ENCODE results near the gene OR52N2. TPM values are rescaled to one million over a fixed set of nuclear protein-coding genes. Genes with fewer than 3 reads are reported as not detected.

The OR52N2 gene
- total and polyA plus RNA-seq, 12 donors = not detected

DNA sequence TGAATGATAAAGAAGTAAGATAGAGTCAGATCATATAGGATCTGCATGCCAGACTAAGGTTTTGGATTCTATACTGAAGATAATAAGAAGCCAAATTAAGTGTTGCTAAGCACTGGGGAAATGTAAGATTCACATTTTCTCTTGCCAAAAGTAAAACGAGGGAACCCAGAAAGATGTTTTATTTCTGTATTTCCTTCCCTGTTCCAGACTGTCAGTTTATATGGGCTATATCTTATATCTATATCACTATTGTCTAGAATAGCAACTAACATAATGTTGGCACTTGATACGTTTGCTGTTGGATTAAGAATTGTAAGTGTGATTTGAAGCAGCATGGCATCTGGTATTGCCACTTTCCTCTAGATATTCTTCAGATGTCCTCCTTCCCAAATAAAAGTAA is 24.7 kb downstream of the OR52N2 start:
- TF ChIP-seq, protein P1, sequence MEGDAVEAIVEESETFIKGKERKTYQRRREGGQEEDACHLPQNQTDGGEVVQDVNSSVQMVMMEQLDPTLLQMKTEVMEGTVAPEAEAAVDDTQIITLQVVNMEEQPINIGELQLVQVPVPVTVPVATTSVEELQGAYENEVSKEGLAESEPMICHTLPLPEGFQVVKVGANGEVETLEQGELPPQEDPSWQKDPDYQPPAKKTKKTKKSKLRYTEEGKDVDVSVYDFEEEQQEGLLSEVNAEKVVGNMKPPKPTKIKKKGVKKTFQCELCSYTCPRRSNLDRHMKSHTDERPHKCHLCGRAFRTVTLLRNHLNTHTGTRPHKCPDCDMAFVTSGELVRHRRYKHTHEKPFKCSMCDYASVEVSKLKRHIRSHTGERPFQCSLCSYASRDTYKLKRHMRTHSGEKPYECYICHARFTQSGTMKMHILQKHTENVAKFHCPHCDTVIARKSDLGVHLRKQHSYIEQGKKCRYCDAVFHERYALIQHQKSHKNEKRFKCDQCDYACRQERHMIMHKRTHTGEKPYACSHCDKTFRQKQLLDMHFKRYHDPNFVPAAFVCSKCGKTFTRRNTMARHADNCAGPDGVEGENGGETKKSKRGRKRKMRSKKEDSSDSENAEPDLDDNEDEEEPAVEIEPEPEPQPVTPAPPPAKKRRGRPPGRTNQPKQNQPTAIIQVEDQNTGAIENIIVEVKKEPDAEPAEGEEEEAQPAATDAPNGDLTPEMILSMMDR (IDR thresholded peaks at IDR 0.05) = no peak
- no peak overlapping the region for H3K27ac ChIP-seq
- no peaks in the 10 kb centered on the region for H3K27me3 ChIP-seq
- no peaks in the 10 kb centered on the region for H3K9me3 ChIP-seq
- no peaks in the 10 kb centered on the region for H3K4me1 ChIP-seq
- intact Hi-C loops (cut with DNase I) = no loop called here
- no peak overlapping the region for H3K4me3 ChIP-seq
- ATAC-seq (no peak), DNase-seq (no peak)
- no peaks in the 10 kb centered on the region for H3K36me3 ChIP-seq
- WGBS, 2 donors = 42 to 58% methylated on average over 2 of the region's 2 CpGs

DNA sequence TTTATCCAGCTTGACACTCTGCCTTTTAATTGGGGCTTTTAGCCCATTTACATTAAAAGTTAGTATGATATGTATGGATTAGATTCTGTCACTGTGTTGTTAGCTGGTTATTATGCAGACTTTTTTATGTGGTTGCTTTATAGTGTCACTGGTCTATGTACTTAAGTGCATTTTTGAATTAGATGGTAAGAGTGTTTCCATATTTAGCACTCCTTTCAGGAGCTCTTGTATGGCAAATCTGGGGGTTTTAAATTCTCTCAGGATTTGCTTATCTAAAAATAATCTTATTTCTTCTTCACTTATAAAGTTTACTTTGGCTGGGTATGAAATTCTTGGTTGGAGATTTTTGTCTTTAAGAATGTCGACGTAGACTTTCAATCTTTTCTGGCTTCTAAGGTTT is 29.0 kb downstream of the OR52N2 start:
- 79 to 82% methylated on average over 2 of the region's 2 CpGs for WGBS, 2 donors
- H3K9me3 ChIP-seq = no peaks in the 10 kb centered on the region
- TF ChIP-seq, protein P1 (IDR thresholded peaks at IDR 0.05) = no peak
- no peak overlapping the region for H3K4me3 ChIP-seq
- no peak overlapping the region for H3K27ac ChIP-seq
- no peaks in the 10 kb centered on the region for H3K36me3 ChIP-seq
- DNase-seq = no peak
- H3K4me1 ChIP-seq = no peaks in the 10 kb centered on the region
- ATAC-seq = no peak
- H3K27me3 ChIP-seq = no peaks in the 10 kb centered on the region
- intact Hi-C loops (cut with DNase I) = no loop called here

DNA sequence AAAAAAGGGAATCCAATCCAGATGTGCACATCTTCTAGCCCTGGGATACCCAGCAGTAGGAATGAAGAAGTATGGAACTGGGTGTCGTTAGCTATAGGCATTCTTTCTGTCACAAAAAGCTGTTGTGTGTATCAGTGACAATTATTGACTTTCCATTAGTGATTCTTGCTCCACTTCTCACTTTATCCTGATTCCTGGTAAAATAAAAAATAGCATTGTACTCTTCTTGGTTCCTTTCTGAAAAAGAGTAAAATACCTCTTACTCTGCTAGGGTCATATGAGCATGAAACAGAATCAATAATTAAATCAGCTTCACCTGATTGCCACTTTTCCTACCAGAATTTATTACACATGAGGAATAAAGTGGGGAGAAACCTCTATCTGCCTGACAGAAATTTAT is 33.1 kb downstream of the OR52N2 start, which contains the start of gene OR52E6:
TSS of gene OR52E6 (minus strand) at position 101 of the 400 bp plus-strand sequence. CDS start at position 101, 0 bp downstream.
- TF ChIP-seq, protein P1 (IDR thresholded peaks at IDR 0.05) = no peak
- 65 to 84% methylated on average over 1 of the region's 1 CpG for WGBS, 2 donors
- DNase-seq (no peak), ATAC-seq (no peak)
- intact Hi-C loops (cut with DNase I) = no loop called here
- no peaks in the 10 kb centered on the region for H3K36me3 ChIP-seq
- no peak within 1 kb of the TSS for H3K4me3 ChIP-seq
- H3K4me1 ChIP-seq = no peaks in the 10 kb centered on the region
- no peaks in the 10 kb centered on the region for H3K27me3 ChIP-seq
- H3K27ac ChIP-seq = no peak within 1 kb of the TSS
- no peaks in the 10 kb centered on the region for H3K9me3 ChIP-seq

DNA sequence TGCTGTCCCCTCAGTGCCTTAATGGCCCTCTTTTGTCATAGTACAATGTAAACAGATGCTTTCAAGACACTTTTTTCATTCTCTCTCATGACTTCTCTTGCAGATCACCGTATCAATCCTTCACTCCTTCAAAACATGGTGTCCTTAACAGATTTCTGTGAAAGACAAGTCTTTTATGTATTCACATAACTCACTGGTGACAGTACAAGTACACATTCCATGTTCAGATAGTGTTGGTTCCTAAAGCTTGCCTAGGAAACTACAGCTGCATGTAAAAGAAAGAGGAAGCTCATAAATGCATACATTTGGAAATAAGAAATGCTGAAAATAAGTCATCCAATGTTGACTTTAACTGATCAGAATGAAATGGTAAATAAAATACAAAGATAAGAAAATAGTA is 38.0 kb downstream of the OR52N2 start:
- no peak overlapping the region for H3K4me3 ChIP-seq
- TF ChIP-seq, protein P1 (IDR thresholded peaks at IDR 0.05) = no peak
- DNase-seq (no peak), ATAC-seq (no peak)
- peaks cover 0 to 12% (median 0%) of the 10 kb centered on the region in 11 donors for H3K9me3 ChIP-seq
- intact Hi-C loops (cut with DNase I) = no loop called here
- H3K27me3 ChIP-seq = no peaks in the 10 kb centered on the region
- no peak overlapping the region for H3K27ac ChIP-seq
- 45 to 51% methylated on average over 1 of the region's 1 CpG for WGBS, 2 donors
- no peaks in the 10 kb centered on the region for H3K36me3 ChIP-seq
- no peaks in the 10 kb centered on the region for H3K4me1 ChIP-seq

Measured in heart right ventricle (tissue), 16 donors.